H1 (cell line): ENCODE results near the gene CCDC28A.

ENCODE experiments used
- ATF2 ChIP-seq: IDR thresholded peaks from 2 replicates; pipeline ENCODE4 v1.6.1; 2012; ENCODE audit warnings: low read length, inconsistent platforms
- CBX8 ChIP-seq: fragments of 300-800, 300-1000 bp; sonication (generic); IDR thresholded peaks from 2 replicates; pipeline ENCODE4 v1.7.1; 2016; ENCODE audit warnings: low read depth, low read length, borderline replicate concordance
- CHD2 ChIP-seq: IDR thresholded peaks from 2 replicates; pipeline ENCODE4 v1.6.1; 2012; ENCODE audit warnings: low read length, improper control_type of control experiment
- CREB1 ChIP-seq: IDR thresholded peaks from 2 replicates; pipeline ENCODE4 v1.6.1; 2012; ENCODE audit warnings: inconsistent platforms
- CTBP2 ChIP-seq: IDR thresholded peaks from 2 replicates; pipeline ENCODE4 v1.7.0; 2011; ENCODE audit warnings: borderline replicate concordance, mild to moderate bottlenecking, moderate library complexity, mixed read lengths, low read length; ENCODE audit not compliant: insufficient read depth, insufficient read length
- CTCF ChIP-seq, 3 experiments: IDR thresholded peaks; 1 replicate in 2 of 3; 2 replicates in 1 of 3; pipeline versions ENCODE4 v1.5.1 to v1.6.1; 2011; ENCODE audit warnings: low read length in 3 of 3, mild to moderate bottlenecking in 3 of 3, inconsistent platforms in 2 of 3, low read depth in 1 of 3, moderate library complexity in 1 of 3; ENCODE audit not compliant: insufficient read depth in 1 of 3; ENCODE audit errors: control extremely low read depth in 1 of 3
- EP300 ChIP-seq, 2 experiments: IDR thresholded peaks; 1 replicate in 1 of 2; 2 replicates in 1 of 2; pipeline ENCODE4 v1.6.1; 2011 to 2012; ENCODE audit warnings: low read depth in 2 of 2, low read length in 2 of 2, mild to moderate bottlenecking in 2 of 2, borderline replicate concordance in 1 of 2, inconsistent platforms in 1 of 2, moderate library complexity in 1 of 2
- EZH2 ChIP-seq: fragments of 200-600 bp; sonication (generic); IDR thresholded peaks from 2 replicates; pipeline ENCODE4 v1.7.1; 2012; ENCODE audit warnings: low read depth, mild to moderate bottlenecking, moderate library complexity, low read length, inconsistent platforms; ENCODE audit not compliant: severe bottlenecking
- FOSL1 ChIP-seq: IDR thresholded peaks from 2 replicates; pipeline ENCODE4 v1.6.1; 2011; ENCODE audit warnings: mild to moderate bottlenecking, low read depth, low read length, moderate library complexity; ENCODE audit not compliant: insufficient read depth
- POLR2AphosphoS5 ChIP-seq: IDR thresholded peaks from 2 replicates; pipeline ENCODE4 v1.6.1; 2011; ENCODE audit warnings: low read depth, low read length
- SIN3A ChIP-seq, 2 experiments: IDR thresholded peaks in 1 of 2; conservative IDR thresholded peaks in 1 of 2; 2 replicates each; pipeline ENCODE4 v1.6.1; 2011 to 2012; ENCODE audit warnings: low read length in 2 of 2, improper control_type of control experiment in 1 of 2, low read depth in 1 of 2, mild to moderate bottlenecking in 1 of 2
- SUZ12 ChIP-seq: fragments of 200-600 bp; sonication (generic); IDR thresholded peaks from 2 replicates; pipeline ENCODE4 v1.6.1; 2012; ENCODE audit warnings: mild to moderate bottlenecking, inconsistent platforms, low read length, moderate library complexity, mixed read lengths
- TAF1 ChIP-seq: IDR thresholded peaks from 2 replicates; pipeline ENCODE4 v1.6.1; 2011; ENCODE audit warnings: mild to moderate bottlenecking, low read depth, low read length
- USF2 ChIP-seq: IDR thresholded peaks from 2 replicates; pipeline ENCODE4 v1.6.1; 2011; ENCODE audit warnings: low read length, improper control_type of control experiment

GRCh38 chr6:138797806-138798446 lies 24.4 kb downstream of the CCDC28A start:
- TF ChIP-seq EZH2 (no peak), EP300 (IDR thresholded peaks at IDR 0.05; ENCODE audit: borderline replicate concordance in 1 of 2, low read depth in 2 of 2, low read length in 2 of 2) (no peak), CREB1 (no peak), ATF2 (no peak), CTCF (IDR thresholded peaks at IDR 0.05; ENCODE audit: control extremely low read depth in 1 of 3, insufficient read depth in 1 of 3, low read depth in 1 of 3, low read length in 3 of 3) (no peak), FOSL1 (no peak), SIN3A (conservative IDR thresholded peaks at IDR 0.05 in 1 of 2, IDR thresholded peaks at IDR 0.05 in 1 of 2; ENCODE audit: low read depth in 1 of 2, low read length in 2 of 2) (no peak), TAF1 (no peak), SUZ12 (no peak), CHD2 (no peak), POLR2AphosphoS5 (no peak), CBX8 (no peak), CTBP2 (no peak), USF2 (no peak)
